Measurements from ENCODE around the gene KANSL3.
A peak's percentile ranks its signal among the peaks of the same experiment; 100 is the strongest.
"Not testable (repeated sequence)": the region's sequence is repeated elsewhere in the genome, so short reads cannot be mapped to it uniquely, and the experiment has no call there.

KANSL3 gene

DNA sequence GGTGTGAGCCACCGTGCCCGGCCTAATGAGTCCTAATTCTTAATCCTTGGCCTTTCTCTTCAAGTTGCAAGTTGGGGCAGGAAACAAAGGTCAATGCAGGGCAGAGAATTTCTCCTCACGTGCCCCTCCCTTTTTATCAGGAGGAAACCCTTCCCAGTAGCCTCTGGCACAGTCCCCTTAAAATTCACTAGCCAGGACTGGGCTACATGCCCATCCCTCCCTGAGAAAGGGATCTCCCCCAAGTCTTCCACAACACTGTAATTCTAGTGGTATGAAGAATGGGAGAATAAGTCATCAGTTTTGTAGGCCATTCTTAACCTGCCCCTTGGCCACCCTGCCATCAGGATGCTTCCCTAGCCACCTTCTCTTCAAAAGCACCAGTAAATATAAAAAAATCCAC, 59.4 kb downstream of the KANSL3 start:
- H3K36me3 Mint-ChIP-seq = no peaks in the 10 kb centered on the region
- no peak overlapping the region for H3K27ac Mint-ChIP-seq
- DNase-seq (ENCODE audit: low spot score in 2 of 2) (no peak), ATAC-seq (ENCODE audit: low read depth) (no peak)
- no peak overlapping the region for H3K4me3 Mint-ChIP-seq
- H3K27me3 Mint-ChIP-seq = no peaks in the 10 kb centered on the region
- no peaks in the 10 kb centered on the region for H3K4me1 Mint-ChIP-seq
- H3K9me3 Mint-ChIP-seq = no peaks in the 10 kb centered on the region

DNA sequence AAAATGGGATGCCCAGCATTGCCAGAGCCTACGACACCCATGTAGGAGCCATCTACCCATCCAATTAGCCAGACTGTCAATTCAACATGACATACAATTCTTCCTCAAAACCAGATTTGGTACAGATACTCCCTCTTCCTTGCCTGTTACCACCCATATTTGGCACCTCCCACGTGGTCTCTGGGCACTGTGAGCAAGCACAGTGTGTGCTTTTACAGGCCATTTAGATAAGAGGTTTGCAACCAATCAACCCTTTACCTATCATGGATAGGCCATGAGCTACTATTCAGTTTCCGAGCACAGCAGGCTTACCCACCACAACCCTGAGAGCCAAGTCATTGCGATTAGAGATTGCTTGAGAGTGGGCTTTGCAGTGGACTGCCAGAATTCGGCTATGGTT, 60.6 kb downstream of the KANSL3 start:
- Mint-ChIP-seq H3K27me3 (no peaks in the 10 kb centered on the region), H3K27ac (no peak overlapping the region)

DNA sequence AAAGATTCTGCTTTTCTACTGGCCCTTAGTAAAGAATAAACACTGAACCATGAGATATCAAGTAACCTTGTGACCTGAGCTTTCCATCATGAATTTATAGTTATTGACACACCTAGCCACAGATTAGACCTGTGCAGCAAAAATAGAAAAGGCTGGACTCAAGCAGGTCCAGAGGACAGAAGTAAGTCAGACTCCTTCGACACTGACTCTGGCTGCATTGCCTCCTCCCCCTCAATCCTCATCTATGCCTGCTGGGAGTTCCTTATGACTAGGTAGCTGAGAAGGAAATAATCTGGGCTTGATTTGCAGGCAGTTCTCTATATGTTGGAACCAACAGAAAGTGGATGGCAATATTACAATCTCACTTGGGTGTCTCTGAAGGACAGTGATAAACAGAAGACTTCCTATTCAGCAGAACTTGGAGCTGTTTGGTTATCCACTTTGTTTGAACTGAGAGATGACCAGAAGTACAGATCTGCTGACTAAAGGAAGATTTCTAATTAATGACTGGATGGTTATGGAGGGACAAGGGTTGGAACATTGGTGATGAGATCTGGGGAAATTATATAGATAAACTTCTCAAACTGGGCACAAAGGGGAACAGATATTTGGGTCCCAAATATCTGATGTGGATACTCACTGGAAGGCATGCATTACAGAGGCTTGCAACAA, 62.2 kb downstream of the KANSL3 start:
- ATAC-seq (ENCODE audit: low read depth) (no peak), DNase-seq (ENCODE audit: low spot score in 2 of 2) (no peak)
- no peaks in the 10 kb centered on the region for H3K27me3 Mint-ChIP-seq
- no peaks in the 10 kb centered on the region for H3K4me1 Mint-ChIP-seq
- no peak overlapping the region for H3K4me3 Mint-ChIP-seq
- no peaks in the 10 kb centered on the region for H3K9me3 Mint-ChIP-seq
- peaks cover 7% of the 10 kb centered on the region for H3K36me3 Mint-ChIP-seq
- H3K27ac Mint-ChIP-seq = no peak overlapping the region

More for the DNA sequence above, 60.6 kb downstream of the KANSL3 start:
- Mint-ChIP-seq H3K4me3 (no peak overlapping the region), H3K9me3 (no peaks in the 10 kb centered on the region), H3K36me3 (peaks cover 7% of the 10 kb centered on the region), H3K4me1 (no peaks in the 10 kb centered on the region)
- ATAC-seq (ENCODE audit: low read depth) = no peak
- DNase-seq (ENCODE audit: low spot score in 2 of 2) = no peak

DNA sequence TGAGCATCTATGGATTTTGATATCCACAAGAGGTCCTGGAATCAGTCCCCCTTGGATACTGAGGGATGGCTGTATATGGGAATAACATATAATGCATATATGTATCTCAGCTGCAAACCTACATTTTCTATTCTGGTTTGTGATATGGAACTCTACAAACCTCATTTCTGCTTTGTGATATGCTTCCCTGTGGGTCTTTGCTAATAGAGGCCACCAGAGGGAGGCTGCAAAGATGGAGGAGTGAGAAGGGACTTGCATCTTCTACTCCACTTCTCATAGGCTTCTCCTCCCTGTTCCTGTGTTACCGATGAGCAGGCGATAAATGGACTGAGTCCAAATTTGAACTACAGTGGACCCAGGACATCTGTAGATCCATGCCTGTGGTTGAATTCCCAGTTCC, 63.7 kb downstream of the KANSL3 start:
- no peak for ATAC-seq (ENCODE audit: low read depth)

GRCh38 chr2:96568094-96568493, 70.0 kb downstream of the KANSL3 start:
- DNase-seq (ENCODE audit: low spot score in 2 of 2) (no peak), ATAC-seq (ENCODE audit: low read depth) (no peak)
- Mint-ChIP-seq H3K4me3 (no peak overlapping the region), H3K4me1 (no peaks in the 10 kb centered on the region), H3K27ac (no peak overlapping the region), H3K36me3 (peaks cover 6% of the 10 kb centered on the region), H3K27me3 (peaks cover 3% of the 10 kb centered on the region), H3K9me3 (no peaks in the 10 kb centered on the region)

More for the DNA sequence above, 63.7 kb downstream of the KANSL3 start:
- no peak overlapping the region for H3K27ac Mint-ChIP-seq
- no peak for DNase-seq (ENCODE audit: low spot score in 2 of 2)
- no peaks in the 10 kb centered on the region for H3K4me1 Mint-ChIP-seq
- H3K27me3 Mint-ChIP-seq = peaks cover 1% of the 10 kb centered on the region
- H3K9me3 Mint-ChIP-seq = no peaks in the 10 kb centered on the region
- H3K4me3 Mint-ChIP-seq = no peak overlapping the region
- peaks cover 7% of the 10 kb centered on the region for H3K36me3 Mint-ChIP-seq

DNA sequence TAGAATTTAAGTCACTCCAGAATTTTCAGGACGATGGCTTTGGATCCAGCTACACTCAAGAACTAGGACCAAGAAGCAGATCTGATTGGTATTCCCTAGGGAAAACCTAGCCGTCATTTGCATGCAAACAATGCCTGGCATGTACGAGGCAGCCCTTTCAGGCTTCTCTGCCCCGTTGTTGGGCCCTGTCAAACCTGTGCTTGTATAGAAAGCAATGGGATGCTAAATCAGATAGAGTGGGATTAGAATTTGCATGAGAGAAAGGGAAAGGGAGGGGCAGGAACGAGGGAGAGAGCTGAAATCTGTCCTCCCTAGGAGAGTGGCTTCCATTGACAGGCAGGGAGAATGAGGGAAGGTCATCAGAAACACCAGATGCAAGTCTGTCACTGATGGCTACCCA, 73.0 kb downstream of the KANSL3 start:
- ATAC-seq (ENCODE audit: low read depth) (no peak), DNase-seq (ENCODE audit: low spot score in 2 of 2) (no peak)
- Mint-ChIP-seq H3K4me3 (no peak overlapping the region), H3K27me3 (peaks cover 3% of the 10 kb centered on the region), H3K36me3 (no peaks in the 10 kb centered on the region), H3K4me1 (no peaks in the 10 kb centered on the region), H3K27ac (no peak overlapping the region), H3K9me3 (peaks cover 2% of the 10 kb centered on the region)

- Mint-ChIP-seq H3K36me3 (no peaks in the 10 kb centered on the region), H3K4me3 (no peak overlapping the region), H3K27ac (no peak overlapping the region), H3K9me3 (peaks cover 2% of the 10 kb centered on the region), H3K4me1 (no peaks in the 10 kb centered on the region), H3K27me3 (peaks cover 2% of the 10 kb centered on the region)
- DNase-seq (ENCODE audit: low spot score in 2 of 2) (no peak), ATAC-seq (ENCODE audit: low read depth) (no peak)
Observed at GRCh38 chr2:96564563-96564962, 73.5 kb downstream of the KANSL3 start.

DNA sequence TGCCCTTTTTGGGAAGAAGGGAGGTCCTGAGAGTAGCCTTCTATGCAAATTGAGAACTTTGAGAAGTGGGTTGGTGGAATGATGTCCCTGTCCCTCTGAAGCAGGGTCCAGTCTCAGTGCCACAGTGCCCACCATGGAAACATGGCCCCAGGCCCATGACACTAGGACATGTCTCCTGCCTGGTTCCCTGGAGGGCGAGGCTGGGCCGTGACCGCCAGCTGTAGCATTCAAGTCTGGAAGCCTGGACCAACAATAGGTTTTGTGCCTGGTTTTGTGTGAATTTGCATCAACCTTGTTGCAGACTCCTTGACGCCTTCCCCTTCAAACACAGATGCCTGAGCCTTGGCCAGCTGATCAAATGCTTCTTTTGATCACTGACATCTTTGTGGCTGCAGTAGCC, 74.1 kb downstream of the KANSL3 start:
- peaks cover 1% of the 10 kb centered on the region for H3K27me3 Mint-ChIP-seq
- no peak for ATAC-seq (ENCODE audit: low read depth)
- H3K9me3 Mint-ChIP-seq = peaks cover 2% of the 10 kb centered on the region

DNA sequence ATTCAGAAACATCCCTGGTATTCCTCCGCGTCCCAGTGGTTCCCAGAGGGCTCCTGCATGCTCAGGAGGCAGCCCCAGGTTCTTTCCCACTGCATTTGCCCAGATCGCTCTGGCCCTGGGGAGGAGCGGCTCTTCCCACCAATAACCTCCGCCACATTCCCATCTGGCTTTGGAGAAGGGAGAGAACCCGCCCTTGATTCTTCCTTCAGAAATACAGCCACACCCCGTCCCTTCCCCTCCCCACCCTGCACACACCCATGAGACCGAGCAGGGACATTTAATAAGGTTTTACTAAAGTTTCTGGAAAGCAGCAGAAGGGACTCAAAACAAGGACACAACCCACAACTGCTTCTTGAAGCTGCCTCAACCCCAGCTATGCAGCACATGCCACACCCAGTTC, 79.6 kb downstream of the KANSL3 start:
- no peak overlapping the region for H3K27ac Mint-ChIP-seq
- ATAC-seq (ENCODE audit: low read depth) = no peak

More for the DNA sequence above, 74.1 kb downstream of the KANSL3 start:
- H3K4me1 Mint-ChIP-seq = no peaks in the 10 kb centered on the region
- no peak for DNase-seq (ENCODE audit: low spot score in 2 of 2)
- no peak overlapping the region for H3K27ac Mint-ChIP-seq
- H3K4me3 Mint-ChIP-seq = no peak overlapping the region
- no peaks in the 10 kb centered on the region for H3K36me3 Mint-ChIP-seq

DNA sequence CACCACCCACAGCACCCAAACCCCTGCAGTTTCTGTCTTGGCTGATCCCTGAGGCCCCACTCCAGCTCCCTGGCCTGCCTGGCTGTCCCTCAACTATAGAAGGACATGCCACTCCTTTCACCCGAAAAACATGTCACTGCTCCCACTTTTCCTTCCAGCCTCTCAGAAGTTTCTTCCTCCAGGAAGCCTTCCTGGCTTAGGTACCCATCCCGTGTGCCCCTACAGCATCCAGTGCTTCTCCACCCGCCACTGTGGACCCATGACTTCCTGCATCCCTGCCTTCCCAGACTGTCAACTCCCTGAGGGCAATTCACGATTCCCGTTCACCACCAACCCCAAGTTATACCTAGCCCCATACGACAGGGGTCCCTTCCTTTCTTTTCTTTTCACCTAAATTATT, 80.1 kb downstream of the KANSL3 start:
- no peaks in the 10 kb centered on the region for H3K36me3 Mint-ChIP-seq
- H3K4me1 Mint-ChIP-seq = peaks cover 2% of the 10 kb centered on the region
- peaks cover 2% of the 10 kb centered on the region for H3K9me3 Mint-ChIP-seq
- DNase-seq (ENCODE audit: low spot score in 2 of 2) (no peak), ATAC-seq (ENCODE audit: low read depth) (no peak)
- H3K27ac Mint-ChIP-seq = no peak overlapping the region
- H3K27me3 Mint-ChIP-seq = no peaks in the 10 kb centered on the region
- no peak overlapping the region for H3K4me3 Mint-ChIP-seq

More for the DNA sequence above, 79.6 kb downstream of the KANSL3 start:
- no peaks in the 10 kb centered on the region for H3K36me3 Mint-ChIP-seq
- DNase-seq (ENCODE audit: low spot score in 2 of 2) = no peak
- no peaks in the 10 kb centered on the region for H3K27me3 Mint-ChIP-seq
- H3K9me3 Mint-ChIP-seq = peaks cover 2% of the 10 kb centered on the region
- no peak overlapping the region for H3K4me3 Mint-ChIP-seq
- H3K4me1 Mint-ChIP-seq = peaks cover 2% of the 10 kb centered on the region

DNA sequence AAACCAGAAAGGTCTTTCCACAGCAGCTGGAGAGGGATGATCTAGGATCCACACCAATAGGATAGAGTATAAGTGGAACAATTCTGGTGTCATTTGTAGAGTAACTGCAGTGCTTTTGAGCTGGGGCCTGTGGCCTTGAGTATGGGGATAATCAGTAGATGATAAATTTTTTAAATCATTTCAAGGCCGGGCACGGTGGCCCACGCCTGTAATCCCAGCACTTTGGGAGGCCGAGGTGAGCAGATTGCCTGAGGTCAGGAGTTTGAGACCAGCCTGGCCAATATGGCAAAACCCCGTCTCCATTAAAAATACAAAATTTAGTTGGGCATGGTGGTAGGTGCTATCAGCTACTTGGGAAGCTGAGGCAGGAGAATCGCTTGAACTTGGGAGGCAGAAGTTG, 80.7 kb downstream of the KANSL3 start:
- ATAC-seq (ENCODE audit: low read depth); H3K27me3 Mint-ChIP-seq; H3K27ac Mint-ChIP-seq; H3K9me3 Mint-ChIP-seq; H3K36me3 Mint-ChIP-seq; H3K4me1 Mint-ChIP-seq; H3K4me3 Mint-ChIP-seq; DNase-seq (ENCODE audit: low spot score in 2 of 2): not testable (repeated sequence)

DNA sequence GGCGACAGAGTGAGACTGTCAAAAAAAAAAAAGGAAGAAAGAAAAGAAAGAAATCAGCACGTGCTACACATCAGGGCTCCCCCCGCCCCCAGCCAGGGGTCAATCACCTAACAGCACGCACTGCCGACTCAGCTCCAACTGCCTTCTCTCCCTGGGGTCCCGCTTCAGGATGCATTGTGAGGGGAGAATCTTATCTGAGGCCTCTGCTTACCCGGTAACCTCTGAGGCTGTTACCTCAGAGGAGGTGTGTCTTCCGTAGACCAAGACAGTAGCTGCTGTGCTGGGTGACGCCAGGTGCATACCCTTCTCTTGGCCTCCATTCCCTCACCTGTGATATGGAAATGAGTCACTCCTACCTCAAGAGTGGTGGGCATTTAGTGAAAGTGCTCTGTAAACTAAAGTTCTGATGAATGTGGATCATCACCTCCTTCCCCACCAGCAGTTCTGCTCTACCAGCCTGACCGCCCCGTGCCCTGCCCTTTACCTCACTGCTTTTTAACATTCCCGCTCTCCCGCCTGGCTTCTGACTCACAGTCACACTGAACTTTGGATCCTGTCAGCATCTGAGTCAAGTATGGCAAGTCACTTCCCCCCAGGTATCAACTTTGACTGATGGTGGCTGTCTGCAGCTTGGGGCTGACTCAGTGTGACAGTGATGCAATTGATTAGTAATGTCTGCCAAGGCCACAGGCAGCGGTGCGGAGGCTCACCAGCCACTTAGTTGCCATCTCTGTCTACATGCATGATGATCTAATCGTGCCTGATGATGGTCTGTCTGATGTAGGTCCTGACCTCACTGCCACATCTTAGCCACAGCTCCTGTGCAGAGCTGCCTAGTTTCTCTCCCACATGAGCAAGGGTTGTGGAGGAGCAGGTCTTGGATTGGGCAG, 81.4 kb downstream of the KANSL3 start:
- H3K36me3 Mint-ChIP-seq = peaks cover 3% of the 10 kb centered on the region
- DNase-seq (ENCODE audit: low spot score in 2 of 2) (no peak), ATAC-seq (ENCODE audit: low read depth) (no peak)
- no peaks in the 10 kb centered on the region for H3K27me3 Mint-ChIP-seq
- no peak overlapping the region for H3K4me3 Mint-ChIP-seq
- H3K4me1 Mint-ChIP-seq = peaks cover 2% of the 10 kb centered on the region
- no peaks in the 10 kb centered on the region for H3K9me3 Mint-ChIP-seq
- no peak overlapping the region for H3K27ac Mint-ChIP-seq

- Mint-ChIP-seq H3K9me3 (no peaks in the 10 kb centered on the region), H3K27me3 (no peaks in the 10 kb centered on the region), H3K4me1 (peaks cover 2% of the 10 kb centered on the region), H3K27ac (no peak overlapping the region), H3K36me3 (peaks cover 3% of the 10 kb centered on the region), H3K4me3 (no peak overlapping the region)
- no peak for ATAC-seq (ENCODE audit: low read depth)
- DNase-seq (ENCODE audit: low spot score in 2 of 2) = no peak
Observed at GRCh38 chr2:96555146-96555610, 82.9 kb downstream of the KANSL3 start.

- Mint-ChIP-seq H3K4me3 (no peak overlapping the region), H3K4me1 (peaks cover 2% of the 10 kb centered on the region)
- peak; percentile 79 for ATAC-seq (ENCODE audit: low read depth)
Observed at GRCh38 chr2:96554293-96555145, 83.6 kb downstream of the KANSL3 start.

More at GRCh38 chr2:96554293-96555145, 83.6 kb downstream of the KANSL3 start:
- peak; percentile 66 to 77 for DNase-seq (ENCODE audit: low spot score in 2 of 2)
- Mint-ChIP-seq H3K27me3 (no peaks in the 10 kb centered on the region), H3K27ac (no peak overlapping the region), H3K9me3 (no peaks in the 10 kb centered on the region), H3K36me3 (peaks cover 3% of the 10 kb centered on the region)
